Calu3 (cell line): ENCODE data around the gene ECE2. TPM values are rescaled to one million over a fixed set of nuclear protein-coding genes. Genes with fewer than 3 reads are reported as not detected.

Experiments used
- BruUV-seq: library from RNA; stranded (reverse); fragments of 400-500 nt; replicated peaks from 2 replicates; lab custom pipeline; 2021; lab: Mats Ljungman, UMichigan
- CTCF ChIA-PET: fragments of 300-600 bp; sonication (Branson Sonifier 250); formaldehyde crosslinking; loops from one replicate; lab custom pipeline; 2022; ENCODE audit warnings: antibody characterized with exemption; lab: Charles Lee
- DNase-seq: peaks from one replicate; pipeline ENCODE4 v3.0.0; 2022
- H3K27ac Mint-ChIP-seq: one replicate; pipeline ENCODE4 v1.8.0; 2022; ENCODE audit warnings: mixed read lengths; ENCODE audit not compliant: unreplicated experiment
- H3K27me3 Mint-ChIP-seq: one replicate; pipeline ENCODE4 v1.8.0; 2022; ENCODE audit warnings: mixed read lengths; ENCODE audit not compliant: unreplicated experiment
- H3K36me3 Mint-ChIP-seq: one replicate; pipeline ENCODE4 v1.8.0; 2022; ENCODE audit warnings: mild to moderate bottlenecking, moderate library complexity, mixed read lengths; ENCODE audit not compliant: insufficient read depth, unreplicated experiment
- H3K4me1 Mint-ChIP-seq: one replicate; pipeline ENCODE4 v1.8.0; 2022; ENCODE audit warnings: mild to moderate bottlenecking, low read depth, mixed read lengths; ENCODE audit not compliant: unreplicated experiment
- H3K4me3 Mint-ChIP-seq: one replicate; pipeline ENCODE4 v1.8.0; 2022; ENCODE audit warnings: mild to moderate bottlenecking, low read depth, moderate library complexity, mixed read lengths; ENCODE audit not compliant: unreplicated experiment
- H3K9me3 Mint-ChIP-seq: one replicate; pipeline ENCODE4 v1.8.0; 2022; ENCODE audit warnings: low read depth, mixed read lengths; ENCODE audit not compliant: unreplicated experiment
- intact Hi-C: fragments of 100-400 bp; cut with micrococcal nuclease; formaldehyde crosslinking; loops from one replicate; pipeline ENCODE4 v1.10.0; 2022; ENCODE audit not compliant: unreplicated experiment
- total RNA-seq: library from RNA; stranded (reverse); gene quantifications from 2 replicates; pipeline ENCODE4 v1.2.3, GENCODE V29; 2022
- TF ChIP-seq, protein P1 (sequence below): fragments of 200-600 bp; IDR thresholded peaks from one replicate; pipeline ENCODE4 v1.8.0; 2022; ENCODE audit warnings: antibody characterized with exemption; ENCODE audit not compliant: unreplicated experiment

ECE2 gene
- total RNA-seq, 1 experiment from 2014 or later = not detected

DNA sequence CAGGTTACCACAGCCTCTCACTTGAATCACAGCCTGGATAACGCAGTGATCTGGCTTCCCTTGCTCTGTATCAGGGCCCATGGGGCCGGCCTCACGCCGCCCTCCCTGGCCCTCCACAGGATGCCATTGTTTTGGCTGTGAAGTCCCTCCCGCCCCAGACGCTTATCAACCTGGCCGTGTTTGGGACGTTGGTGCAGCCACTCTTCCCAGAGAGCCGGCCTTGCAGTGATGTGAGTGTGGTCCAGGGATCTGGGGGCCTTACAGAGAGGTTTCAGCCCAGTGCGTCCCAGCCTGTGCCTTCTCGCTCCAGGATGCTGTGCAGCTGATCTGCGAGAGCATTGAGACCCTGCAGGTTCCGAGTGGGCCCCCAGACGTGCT, 39.8 kb upstream of the ECE2 start:
- Mint-ChIP-seq H3K4me1 (peaks cover 11% of the 10 kb centered on the region), H3K36me3 (peaks cover 7% of the 10 kb centered on the region), H3K4me3 (no peak overlapping the region), H3K27ac (no peak overlapping the region), H3K27me3 (peaks cover 60% of the 10 kb centered on the region), H3K9me3 (no peaks in the 10 kb centered on the region)
- no TSS peak for BruUV-seq
- TF ChIP-seq, protein P1, sequence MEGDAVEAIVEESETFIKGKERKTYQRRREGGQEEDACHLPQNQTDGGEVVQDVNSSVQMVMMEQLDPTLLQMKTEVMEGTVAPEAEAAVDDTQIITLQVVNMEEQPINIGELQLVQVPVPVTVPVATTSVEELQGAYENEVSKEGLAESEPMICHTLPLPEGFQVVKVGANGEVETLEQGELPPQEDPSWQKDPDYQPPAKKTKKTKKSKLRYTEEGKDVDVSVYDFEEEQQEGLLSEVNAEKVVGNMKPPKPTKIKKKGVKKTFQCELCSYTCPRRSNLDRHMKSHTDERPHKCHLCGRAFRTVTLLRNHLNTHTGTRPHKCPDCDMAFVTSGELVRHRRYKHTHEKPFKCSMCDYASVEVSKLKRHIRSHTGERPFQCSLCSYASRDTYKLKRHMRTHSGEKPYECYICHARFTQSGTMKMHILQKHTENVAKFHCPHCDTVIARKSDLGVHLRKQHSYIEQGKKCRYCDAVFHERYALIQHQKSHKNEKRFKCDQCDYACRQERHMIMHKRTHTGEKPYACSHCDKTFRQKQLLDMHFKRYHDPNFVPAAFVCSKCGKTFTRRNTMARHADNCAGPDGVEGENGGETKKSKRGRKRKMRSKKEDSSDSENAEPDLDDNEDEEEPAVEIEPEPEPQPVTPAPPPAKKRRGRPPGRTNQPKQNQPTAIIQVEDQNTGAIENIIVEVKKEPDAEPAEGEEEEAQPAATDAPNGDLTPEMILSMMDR = no peak
- intact Hi-C loops = no loop called here
- CTCF ChIA-PET = interaction anchor here (0.5 kb wide), 1 partner anchor 33 kb away, joined by 3 read pairs; no protein-coding TSS in a partner anchor
- DNase-seq = no peak

DNA sequence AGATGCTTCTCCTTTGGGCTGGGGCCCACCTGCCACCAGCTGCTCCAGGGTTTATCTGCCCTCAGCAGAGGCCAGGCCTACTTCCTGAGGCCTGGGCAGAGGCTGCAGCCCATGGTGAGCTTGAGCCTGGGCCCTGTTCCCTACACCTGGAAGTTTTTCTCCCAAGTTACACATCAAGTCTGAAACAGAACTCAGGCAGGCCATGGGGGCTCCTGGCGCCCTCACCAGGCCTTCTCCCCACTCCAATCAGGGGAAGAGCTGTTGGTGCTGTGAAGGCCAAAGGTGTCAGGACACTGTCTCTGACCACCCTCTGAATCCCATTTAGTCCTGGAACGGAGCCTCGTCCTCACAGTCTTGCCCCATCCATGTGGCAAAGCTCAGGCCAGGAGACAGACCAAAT, 39.2 kb upstream of the ECE2 start:
- intact Hi-C loops = no loop called here
- CTCF ChIA-PET = interaction anchor here (0.5 kb wide), 1 partner anchor 388 kb away, joined by 4 read pairs; no protein-coding TSS in a partner anchor
- no TSS peak for BruUV-seq
- DNase-seq = no peak
- no peaks in the 10 kb centered on the region for H3K9me3 Mint-ChIP-seq
- TF ChIP-seq, protein P1 = no peak
- no peak overlapping the region for H3K4me3 Mint-ChIP-seq
- peaks cover 54% of the 10 kb centered on the region for H3K27me3 Mint-ChIP-seq
- H3K27ac Mint-ChIP-seq = no peak overlapping the region
- peaks cover 9% of the 10 kb centered on the region for H3K36me3 Mint-ChIP-seq
- H3K4me1 Mint-ChIP-seq = peaks cover 11% of the 10 kb centered on the region

DNA sequence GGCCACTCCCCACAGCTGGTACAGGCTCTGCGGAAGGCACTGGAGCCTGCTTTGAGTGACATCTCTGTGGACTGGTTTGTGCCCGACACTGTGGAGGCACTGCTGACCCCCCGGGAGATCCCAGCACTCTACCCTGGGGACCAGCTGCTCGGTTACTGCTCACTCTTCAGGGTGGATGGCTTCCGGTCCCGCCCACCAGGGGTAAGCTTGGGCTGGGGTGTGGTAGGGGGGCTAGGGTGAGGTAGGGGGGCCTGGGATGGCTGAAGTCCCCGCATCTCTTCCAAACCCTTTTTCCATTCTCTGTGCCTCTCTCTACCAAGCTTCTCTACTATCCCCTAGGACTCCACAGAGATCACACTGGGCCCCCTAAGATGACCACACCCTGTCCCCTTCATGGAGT, 38.6 kb upstream of the ECE2 start:
- CTCF ChIA-PET = interaction anchor here (0.7 to 1.1 kb wide), 3 partner anchors 11 to 341 kb away, joined by 3 to 4 read pairs (median 3); no protein-coding TSS in a partner anchor
- H3K4me1 Mint-ChIP-seq = peaks cover 11% of the 10 kb centered on the region
- DNase-seq = no peak
- no peak overlapping the region for H3K4me3 Mint-ChIP-seq
- intact Hi-C loops = no loop called here
- TF ChIP-seq, protein P1 = no peak
- no peak overlapping the region for H3K27ac Mint-ChIP-seq
- H3K27me3 Mint-ChIP-seq = peaks cover 48% of the 10 kb centered on the region
- H3K36me3 Mint-ChIP-seq = peaks cover 15% of the 10 kb centered on the region
- no TSS peak for BruUV-seq
- H3K9me3 Mint-ChIP-seq = no peaks in the 10 kb centered on the region

DNA sequence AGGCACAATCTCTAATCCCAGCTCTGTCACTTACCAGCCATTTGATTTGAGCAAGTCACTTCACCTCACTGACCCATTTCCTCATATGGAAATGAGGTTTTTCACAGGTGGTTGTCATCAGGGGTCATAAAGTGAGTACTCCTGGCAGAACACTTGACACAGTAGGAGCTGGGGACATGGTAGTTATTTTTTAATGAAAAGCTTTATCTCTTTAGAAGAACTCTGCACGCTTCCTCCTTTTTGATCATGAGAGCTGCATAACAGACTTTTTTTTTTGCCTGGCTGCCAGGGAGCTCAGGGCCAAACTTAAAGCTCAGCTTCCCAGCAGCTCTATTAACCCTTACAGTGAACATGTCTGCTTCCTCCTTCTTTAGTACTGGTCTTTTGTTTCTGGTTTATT, 38.0 kb upstream of the ECE2 start:
- no peak overlapping the region for H3K4me3 Mint-ChIP-seq
- intact Hi-C loops = no loop called here
- H3K27me3 Mint-ChIP-seq = peaks cover 42% of the 10 kb centered on the region
- TF ChIP-seq, protein P1 = no peak
- H3K9me3 Mint-ChIP-seq = no peaks in the 10 kb centered on the region
- DNase-seq = no peak
- H3K36me3 Mint-ChIP-seq = peaks cover 21% of the 10 kb centered on the region
- peaks cover 11% of the 10 kb centered on the region for H3K4me1 Mint-ChIP-seq
- no TSS peak for BruUV-seq
- CTCF ChIA-PET = interaction anchor here (0.6 to 1.1 kb wide), 4 partner anchors 11 to 341 kb away, joined by 3 to 5 read pairs (median 4); no protein-coding TSS in a partner anchor
- no peak overlapping the region for H3K27ac Mint-ChIP-seq
